K562 (cell line): ENCODE measurements around the gene RFX3. TPM values are rescaled to one million over a fixed set of nuclear protein-coding genes. Genes with fewer than 3 reads are reported as not detected.

ENCODE experiments used
- BDP1 ChIP-seq: IDR thresholded peaks from 3 replicates; pipeline ENCODE4 v1.6.1; 2011; ENCODE audit not compliant: insufficient read length, insufficient read depth
- DPF2 ChIP-seq: fragments of 450-650 bp; IDR thresholded peaks from 2 replicates; pipeline ENCODE4 v1.6.1; 2016
- ELF4 ChIP-seq: fragments of 450-650 bp; formaldehyde crosslinking; IDR thresholded peaks from 2 replicates; pipeline ENCODE4 v1.4.0; 2022; ENCODE audit warnings: missing genetic modification characterization
- ETS2 ChIP-seq: IDR thresholded peaks from 2 replicates; pipeline ENCODE4 v1.6.1; 2016; ENCODE audit warnings: borderline replicate concordance, missing genetic modification characterization, mild to moderate bottlenecking, moderate library complexity, missing compliant biosample characterization; ENCODE audit not compliant: poor library complexity, severe bottlenecking
- FIP1L1 ChIP-seq: fragments of 200-400 bp; formaldehyde crosslinking; IDR thresholded peaks from 2 replicates; pipeline ENCODE4 v1.6.1; 2018; ENCODE audit warnings: mild to moderate bottlenecking, low read depth, low read length; ENCODE audit not compliant: poor library complexity, severe bottlenecking
- FOXJ3 ChIP-seq: sonication (generic); formaldehyde crosslinking; IDR thresholded peaks from 2 replicates; pipeline ENCODE4 v1.4.0; 2020; ENCODE audit warnings: mild to moderate bottlenecking, missing genetic modification reagents
- FOXK1 ChIP-seq: sonication (generic); formaldehyde crosslinking; IDR thresholded peaks from 2 replicates; pipeline ENCODE4 v1.8.0; 2022; ENCODE audit warnings: missing genetic modification reagents, mild to moderate bottlenecking, borderline replicate concordance
- GTF3C2 ChIP-seq: IDR thresholded peaks from 3 replicates; pipeline ENCODE4 v1.6.1; 2011; ENCODE audit warnings: borderline replicate concordance, mild to moderate bottlenecking, moderate library complexity; ENCODE audit not compliant: insufficient read length; ENCODE audit errors: extremely low read depth
- KDM4B ChIP-seq, 2 experiments: fragments of 450-650 bp in 1 of 2; sonication (generic) in 1 of 2; IDR thresholded peaks; 2 replicates each; pipeline ENCODE4 v1.6.1; 2016 to 2017; ENCODE audit warnings: borderline replicate concordance in 2 of 2, antibody characterized with exemption in 1 of 2, low read depth in 1 of 2, mild to moderate bottlenecking in 1 of 2
- MEF2A ChIP-seq: IDR thresholded peaks from 2 replicates; pipeline ENCODE4 v1.6.1; 2011; ENCODE audit warnings: low read depth, mild to moderate bottlenecking, low read length, moderate library complexity; ENCODE audit not compliant: control insufficient read depth
- NBN ChIP-seq: fragments of 450-650 bp; IDR thresholded peaks from 2 replicates; pipeline ENCODE4 v1.6.1; 2016; ENCODE audit warnings: low read depth, mild to moderate bottlenecking
- NELFE ChIP-seq: IDR thresholded peaks from 2 replicates; pipeline ENCODE4 v1.6.1; 2011; ENCODE audit warnings: mild to moderate bottlenecking; ENCODE audit not compliant: insufficient read depth, insufficient read length
- NFIC ChIP-seq: fragments of 450-650 bp; IDR thresholded peaks from 2 replicates; pipeline ENCODE4 v1.6.1; 2017; ENCODE audit warnings: mild to moderate bottlenecking, inconsistent platforms
- NR4A1 ChIP-seq, 2 experiments: fragments of 250-450 bp in 1 of 2; fragments of 450-650 bp in 1 of 2; sonication (Bioruptor Pico) in 1 of 2; IDR thresholded peaks; 2 replicates each; pipeline versions ENCODE4 v1.4.0 to v1.6.1; 2016 to 2020; ENCODE audit warnings: mild to moderate bottlenecking in 2 of 2, missing compliant biosample characterization in 1 of 2, missing genetic modification characterization in 1 of 2, moderate library complexity in 1 of 2
- RBM15 ChIP-seq: fragments of 200-400 bp; formaldehyde crosslinking; IDR thresholded peaks from 2 replicates; pipeline ENCODE4 v1.6.1; 2018; ENCODE audit warnings: mild to moderate bottlenecking, low read length, moderate library complexity; ENCODE audit not compliant: insufficient read depth
- U2AF2 ChIP-seq: fragments of 200-400 bp; formaldehyde crosslinking; optimal IDR thresholded peaks from 2 replicates; pipeline ENCODE3; 2017; ENCODE audit warnings: low read depth, mild to moderate bottlenecking, low read length
- ZBTB8A ChIP-seq: fragments of 450-650 bp; IDR thresholded peaks from 2 replicates; pipeline ENCODE4 v1.6.1; 2018; ENCODE audit warnings: mild to moderate bottlenecking, moderate library complexity; ENCODE audit not compliant: partially characterized antibody
- ZFP91 ChIP-seq: sonication (generic); formaldehyde crosslinking; IDR thresholded peaks from 2 replicates; pipeline ENCODE4 v1.8.0; 2022; ENCODE audit warnings: mild to moderate bottlenecking, missing genetic modification reagents
- polyA plus RNA-seq, 8 experiments: library from polyadenylated mRNA; depleted of rRNA in 4 of 8; stranded (reverse) in 5 of 8; unstranded in 3 of 8; fragments of >200 nt; fragmentation: Nextera tagmentation in 2 of 8; fragmentation: Illumina TruSeq in 1 of 8; extraction: Ambion mirVana in 2 of 8; extraction: Trizol in 1 of 8; gene quantifications; 2 replicates each; pipeline versions ENCODE4 v1.2.1 to v1.2.3, GENCODE V29; 2011 to 2014; ENCODE audit warnings: inconsistent platforms in 1 of 8, missing spikeins in 1 of 8
- total RNA-seq, 7 experiments: library from RNA; depleted of rRNA in 6 of 7; stranded (reverse); fragments of >200 nt in 6 of 7; fragmentation: Illumina TruSeq in 2 of 7; extraction: Trizol in 2 of 7; gene quantifications; 2 replicates each; pipeline versions ENCODE4 v1.2.1 to v1.2.3, GENCODE V29; 2011 to 2021; ENCODE audit warnings: low replicate concordance in 1 of 7

The RFX3 gene
- total and polyA plus RNA-seq, 9 of the 15 experiments (the other 6 are each of a cell fraction or from before 2014, with no cell fraction given): 0.86 to 4.9 (median 2.0) TPM

GRCh38 chr9:3526997-3527940 lies 1.5 kb upstream of the RFX3 start (continued):
- TF ChIP-seq FOXK1 (no peak), NBN (no peak), MEF2A (no peak), ETS2 (tag) (no peak), ZBTB8A (no peak), NELFE (no peak), BDP1 (no peak), ZFP91 (CRISPR knock-in tag) (no peak), KDM4B (IDR thresholded peaks at IDR 0.05; ENCODE audit: borderline replicate concordance in 2 of 2, low read depth in 1 of 2) (0 out of 4 replicates have a peak, but pooled peaks of 1 of the 2 experiments have one; percentile 2), GTF3C2 (no peak), DPF2 (no peak), FOXJ3 (CRISPR knock-in tag) (no peak), U2AF2 (no peak), FIP1L1 (no peak), RBM15 (no peak), NFIC (peak; percentile 46; the same call in 1 of the 2 replicates), NR4A1 (CRISPR knock-in tag; IDR thresholded peaks at IDR 0.05) (no peak), NR4A1 (tag; IDR thresholded peaks at IDR 0.05) (no peak), ELF4 (no peak)
